Sigmoid colon (tissue), 4 donors: Measurements from ENCODE around the gene PDZRN3.

Experiments
- CTCF ChIP-seq, 4 experiments: fragments of 450-650 bp in 3 of 4; fragments of 200-600 bp in 1 of 4; IDR thresholded peaks; one replicate each; pipeline ENCODE4 v1.5.1; 2016 to 2019; ENCODE audit warnings: antibody characterized with exemption in 4 of 4, mild to moderate bottlenecking in 3 of 4, moderate library complexity in 2 of 4
- EP300 ChIP-seq, 4 donors: sonication (generic); formaldehyde crosslinking; IDR thresholded peaks; one replicate each; pipeline ENCODE4 v1.6.1; 2017; ENCODE audit warnings: antibody characterized with exemption in 4 of 4
- POLR2A ChIP-seq, 2 donors: fragments of 450-650 bp; IDR thresholded peaks; one replicate each; pipeline ENCODE4 v1.6.1; 2016; ENCODE audit warnings: antibody characterized with exemption in 2 of 2, mild to moderate bottlenecking in 2 of 2, moderate library complexity in 2 of 2
- POLR2AphosphoS5 ChIP-seq, 4 donors: sonication (generic); formaldehyde crosslinking; IDR thresholded peaks; one replicate each; pipeline ENCODE4 v1.6.1; 2017; ENCODE audit warnings: antibody characterized with exemption in 4 of 4

GRCh38 chr3:73626106-73626505 is 1.4 kb upstream of the PDZRN3 start:
- TF ChIP-seq CTCF (IDR thresholded peaks at IDR 0.05) (no peak), POLR2A (IDR thresholded peaks at IDR 0.05) (no peak), EP300 (IDR thresholded peaks at IDR 0.05) (no peak), POLR2AphosphoS5 (IDR thresholded peaks at IDR 0.05) (no peak)
